H9 (cell line): Measurements from ENCODE around the gene GASK1B. TPM values are rescaled to one million over a fixed set of nuclear protein-coding genes. Genes with fewer than 3 reads are reported as not detected.

Experiments
- DNase-seq: peaks from one replicate; pipeline ENCODE4 v3.0.0-alpha.2; 2017
- H2AFZ ChIP-seq: one replicate; pipeline ENCODE4 v1.6.1; 2013; ENCODE audit warnings: mild to moderate bottlenecking, low read length, control low read depth, moderate library complexity
- H2AK5ac ChIP-seq: 2 replicates; pipeline ENCODE4 v1.6.1; 2013; ENCODE audit warnings: low read length, control low read depth, mixed read lengths; ENCODE audit not compliant: insufficient read length
- H2BK120ac ChIP-seq: one replicate; pipeline ENCODE4 v1.6.1; 2013; ENCODE audit warnings: low read depth, mild to moderate bottlenecking, low read length, control low read depth, inconsistent platforms; ENCODE audit not compliant: poor library complexity, severe bottlenecking
- H2BK12ac ChIP-seq: 2 replicates; pipeline ENCODE4 v1.6.1; 2013; ENCODE audit warnings: low read length, control low read depth, mixed read lengths, low read depth; ENCODE audit not compliant: insufficient read length
- H2BK15ac ChIP-seq: 2 replicates; pipeline ENCODE4 v1.6.1; 2013; ENCODE audit warnings: low read depth, low read length, control low read depth
- H2BK20ac ChIP-seq: one replicate; pipeline ENCODE4 v1.6.1; 2013; ENCODE audit warnings: low read depth, mild to moderate bottlenecking, low read length, control low read depth, inconsistent platforms; ENCODE audit not compliant: poor library complexity, severe bottlenecking
- H2BK5ac ChIP-seq: 2 replicates; pipeline ENCODE4 v1.6.1; 2013; ENCODE audit warnings: low read length, control low read depth, mixed read lengths; ENCODE audit not compliant: insufficient read length
- H3K14ac ChIP-seq: 2 replicates; pipeline ENCODE4 v1.6.1; 2013; ENCODE audit warnings: low read length, control low read depth; ENCODE audit not compliant: insufficient read depth
- H3K18ac ChIP-seq: 2 replicates; pipeline ENCODE4 v1.6.1; 2013; ENCODE audit warnings: low read depth, mild to moderate bottlenecking, mixed read lengths, low read length, control low read depth; ENCODE audit not compliant: insufficient read length
- H3K23ac ChIP-seq: 2 replicates; pipeline ENCODE4 v1.6.1; 2013; ENCODE audit warnings: low read length, control low read depth, mixed read lengths, low read depth; ENCODE audit not compliant: insufficient read length
- H3K23me2 ChIP-seq: 2 replicates; pipeline ENCODE4 v1.6.1; 2013; ENCODE audit warnings: low read depth, mild to moderate bottlenecking, mixed read lengths, low read length, control low read depth; ENCODE audit not compliant: insufficient read length, poor library complexity, severe bottlenecking
- H3K27ac ChIP-seq: 2 replicates; pipeline ENCODE4 v1.5.1; 2013; ENCODE audit warnings: low read length, control low read depth, mixed read lengths, low read depth; ENCODE audit not compliant: insufficient read length
- H3K27me3 ChIP-seq: 2 replicates; pipeline ENCODE4 v1.6.1; 2013; ENCODE audit warnings: low read length, control low read depth, inconsistent platforms; ENCODE audit not compliant: insufficient read depth
- H3K4ac ChIP-seq: 2 replicates; pipeline ENCODE4 v1.6.1; 2013; ENCODE audit warnings: low read depth, mild to moderate bottlenecking, control low read depth, inconsistent platforms, low read length, moderate library complexity
- H3K4me1 ChIP-seq: 2 replicates; pipeline ENCODE4 v1.6.1; 2013; ENCODE audit warnings: low read length, control low read depth, inconsistent platforms; ENCODE audit not compliant: insufficient read depth
- H3K4me2 ChIP-seq: 2 replicates; pipeline ENCODE4 v1.6.1; 2013; ENCODE audit warnings: low read length, control low read depth, mixed read lengths; ENCODE audit not compliant: insufficient read length, insufficient read depth
- H3K56ac ChIP-seq: 2 replicates; pipeline ENCODE4 v1.6.1; 2013; ENCODE audit warnings: low read depth, mild to moderate bottlenecking, mixed read lengths, low read length, control low read depth; ENCODE audit not compliant: insufficient read length
- H3K79me1 ChIP-seq: 2 replicates; pipeline ENCODE4 v1.6.1; 2013; ENCODE audit warnings: low read depth, mild to moderate bottlenecking, moderate library complexity, low read length, control low read depth, inconsistent platforms; ENCODE audit not compliant: insufficient read depth, poor library complexity, severe bottlenecking
- H3K79me2 ChIP-seq: 2 replicates; pipeline ENCODE4 v1.6.1; 2013; ENCODE audit warnings: low read length, control low read depth, inconsistent platforms; ENCODE audit not compliant: insufficient read depth
- H3K9ac ChIP-seq: 2 replicates; pipeline ENCODE4 v1.6.1; 2013; ENCODE audit warnings: low read length, control low read depth, mixed read lengths; ENCODE audit not compliant: insufficient read length; ENCODE audit errors: extremely low read depth
- H3K9me3 ChIP-seq: one replicate; pipeline ENCODE4 v1.6.1; 2013; ENCODE audit warnings: low read depth, low read length, inconsistent platforms; ENCODE audit not compliant: control insufficient read depth
- H3T11ph ChIP-seq: one replicate; pipeline ENCODE4 v1.6.1; 2013; ENCODE audit warnings: mild to moderate bottlenecking, low read length, control low read depth, inconsistent platforms
- H4K20me1 ChIP-seq: one replicate; pipeline ENCODE4 v1.6.1; 2013; ENCODE audit not compliant: control insufficient read depth, insufficient read length, insufficient read depth
- H4K5ac ChIP-seq: 2 replicates; pipeline ENCODE4 v1.6.1; 2013; ENCODE audit warnings: low read depth, mild to moderate bottlenecking, mixed read lengths, low read length, control low read depth; ENCODE audit not compliant: insufficient read length
- H4K8ac ChIP-seq: replicated peaks from 2 replicates; pipeline ENCODE4 v1.6.1; 2013; ENCODE audit warnings: low read length, control low read depth, mixed read lengths, low read depth; ENCODE audit not compliant: insufficient read length
- H4K91ac ChIP-seq: 2 replicates; pipeline ENCODE4 v1.6.1; 2013; ENCODE audit warnings: low read depth, mild to moderate bottlenecking, moderate library complexity, mixed read lengths, low read length, control low read depth; ENCODE audit not compliant: insufficient read length
- H3K27ac Mint-ChIP-seq, 3 experiments: 2 replicates in 2 of 3; 3 replicates in 1 of 3; pipeline ENCODE4 v1.8.0; 2020 to 2021; ENCODE audit warnings: mixed read lengths in 3 of 3, mild to moderate bottlenecking in 1 of 3, moderate library complexity in 1 of 3
- H3K27me3 Mint-ChIP-seq: 2 replicates; pipeline ENCODE4 v1.8.0; 2021; ENCODE audit warnings: low read depth, mild to moderate bottlenecking, moderate library complexity, mixed read lengths
- H3K36me3 Mint-ChIP-seq, 3 experiments: 2 replicates in 2 of 3; 3 replicates in 1 of 3; pipeline ENCODE4 v1.8.0; 2020 to 2021; ENCODE audit warnings: low read depth in 3 of 3, mixed read lengths in 3 of 3; ENCODE audit not compliant: insufficient read depth in 1 of 3
- H3K4me1 Mint-ChIP-seq, 2 experiments: 2 replicates each; pipeline ENCODE4 v1.8.0; 2020; ENCODE audit warnings: mixed read lengths in 2 of 2
- H3K4me3 Mint-ChIP-seq, 2 experiments: 2 replicates in 1 of 2; 3 replicates in 1 of 2; pipeline ENCODE4 v1.8.0; 2020 to 2021; ENCODE audit warnings: mild to moderate bottlenecking in 2 of 2, mixed read lengths in 2 of 2, moderate library complexity in 1 of 2
- H3K9me3 Mint-ChIP-seq, 2 experiments: 2 replicates in 1 of 2; 3 replicates in 1 of 2; pipeline ENCODE4 v1.8.0; 2020; ENCODE audit warnings: mild to moderate bottlenecking in 2 of 2, mixed read lengths in 2 of 2, moderate library complexity in 1 of 2
- WGBS: extraction: QIAGEN DNeasy Blood & Tissue Kit; methylation state at CpG from one replicate; pipeline ENCODE4 v1.1.7; 2013; ENCODE audit warnings: missing lambda C conversion rate, low lambda C conversion rate, mixed read lengths; ENCODE audit not compliant: insufficient read length; ENCODE audit errors: extremely low coverage; 5-methylcytosine and 5-hydroxymethylcytosine counted together
- total RNA-seq: library from RNA; stranded (reverse); gene quantifications from 2 replicates; pipeline ENCODE4 v1.2.1, GENCODE V29; 2021
- TF ChIP-seq, protein P1 (sequence below): fragments of 200-600 bp; sonication (generic); conservative IDR thresholded peaks from 3 replicates; pipeline ENCODE4 v1.8.0; 2021; ENCODE audit warnings: antibody characterized with exemption, mild to moderate bottlenecking

Gene GASK1B
- total RNA-seq, 1 experiment from 2014 or later: not detected

DNA sequence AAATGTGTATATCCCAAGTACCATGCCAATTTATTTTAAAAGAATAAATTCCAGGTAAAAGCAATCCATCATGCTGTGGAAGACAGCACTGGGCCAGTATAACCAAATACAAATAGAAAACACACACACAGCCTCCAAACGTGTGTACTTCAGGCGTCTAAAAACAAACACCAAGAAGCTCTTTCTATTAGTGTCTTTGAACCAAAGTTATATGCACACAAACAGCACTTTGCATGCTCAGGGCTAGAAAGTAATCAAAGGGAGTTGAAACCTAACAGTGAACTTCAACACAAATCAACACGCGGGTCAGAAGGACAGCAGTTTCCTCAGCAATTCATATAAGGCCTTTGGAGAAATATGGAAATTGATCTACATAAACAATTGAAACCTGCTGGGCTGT, 15.4 kb downstream of the GASK1B start:
- Histone ChIP-seq H2BK120ac (no peak overlapping the region), H2AK5ac (no peak overlapping the region), H2BK5ac (no peak overlapping the region), H3K4me2 (no peak overlapping the region), H4K91ac (no peak overlapping the region), H4K8ac (no peak overlapping the region), H3K79me2 (no peaks in the 10 kb centered on the region), H3K27ac (no peak overlapping the region), H3K79me1 (no peaks in the 10 kb centered on the region), H4K20me1 (no peaks in the 10 kb centered on the region), H3K4me1 (no peaks in the 10 kb centered on the region; the same call in 1 of the 2 replicates), H2AFZ (no peak overlapping the region), H2BK15ac (no peak overlapping the region), H3T11ph (no peak overlapping the region), H3K18ac (no peak overlapping the region), H3K56ac (no peak overlapping the region), H2BK20ac (no peak overlapping the region), H4K5ac (no peak overlapping the region), H3K4ac (no peak overlapping the region), H3K14ac (no peak overlapping the region), H3K23ac (no peak overlapping the region), H3K23me2 (no peaks in the 10 kb centered on the region), H3K9me3 (no peaks in the 10 kb centered on the region), H2BK12ac (no peak overlapping the region), H3K9ac (no peak overlapping the region), H3K27me3 (no peaks in the 10 kb centered on the region)
- Mint-ChIP-seq H3K36me3 (no peaks in the 10 kb centered on the region), H3K4me1 (peaks cover 6 to 11% of the 10 kb centered on the region in 2 experiments; a peak in 3 of 4 replicates), H3K4me3 (no peak overlapping the region), H3K27me3 (no peaks in the 10 kb centered on the region), H3K9me3 (no peaks in the 10 kb centered on the region), H3K27ac (no peak overlapping the region)
- WGBS: no CpG with 5 or more reads among the region's 4 CpGs
- DNase-seq: no peak
- TF ChIP-seq, protein P1, sequence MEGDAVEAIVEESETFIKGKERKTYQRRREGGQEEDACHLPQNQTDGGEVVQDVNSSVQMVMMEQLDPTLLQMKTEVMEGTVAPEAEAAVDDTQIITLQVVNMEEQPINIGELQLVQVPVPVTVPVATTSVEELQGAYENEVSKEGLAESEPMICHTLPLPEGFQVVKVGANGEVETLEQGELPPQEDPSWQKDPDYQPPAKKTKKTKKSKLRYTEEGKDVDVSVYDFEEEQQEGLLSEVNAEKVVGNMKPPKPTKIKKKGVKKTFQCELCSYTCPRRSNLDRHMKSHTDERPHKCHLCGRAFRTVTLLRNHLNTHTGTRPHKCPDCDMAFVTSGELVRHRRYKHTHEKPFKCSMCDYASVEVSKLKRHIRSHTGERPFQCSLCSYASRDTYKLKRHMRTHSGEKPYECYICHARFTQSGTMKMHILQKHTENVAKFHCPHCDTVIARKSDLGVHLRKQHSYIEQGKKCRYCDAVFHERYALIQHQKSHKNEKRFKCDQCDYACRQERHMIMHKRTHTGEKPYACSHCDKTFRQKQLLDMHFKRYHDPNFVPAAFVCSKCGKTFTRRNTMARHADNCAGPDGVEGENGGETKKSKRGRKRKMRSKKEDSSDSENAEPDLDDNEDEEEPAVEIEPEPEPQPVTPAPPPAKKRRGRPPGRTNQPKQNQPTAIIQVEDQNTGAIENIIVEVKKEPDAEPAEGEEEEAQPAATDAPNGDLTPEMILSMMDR: no peak
